Smooth muscle cell (in vitro differentiated cells): ENCODE results near the gene IFNL4. TPM values are rescaled to one million over a fixed set of nuclear protein-coding genes. Genes with fewer than 3 reads are reported as not detected.

Source experiments
- DNase-seq: peaks from one replicate; lab custom pipeline; 2025; ENCODE audit not compliant: unreplicated experiment; lab: John Stamatoyannopoulos, UW
- H2AFZ ChIP-seq: fragments of 200-600 bp; sonication (generic); 2 replicates; pipeline ENCODE4 v1.6.0; 2016; ENCODE audit warnings: antibody characterized with exemption, low read depth, mild to moderate bottlenecking
- H3F3A ChIP-seq: fragments of 200-600 bp; sonication (generic); 2 replicates; pipeline ENCODE4 v1.6.0; 2017; ENCODE audit warnings: antibody characterized with exemption, low read depth
- H3K27ac ChIP-seq: fragments of 200-600 bp; sonication (generic); 2 replicates; pipeline ENCODE4 v1.5.1; 2016; ENCODE audit warnings: low read depth, mild to moderate bottlenecking
- H3K27me3 ChIP-seq: fragments of 200-600 bp; sonication (generic); 2 replicates; pipeline ENCODE4 v1.6.1; 2016; ENCODE audit warnings: low read depth, mild to moderate bottlenecking
- H3K36me3 ChIP-seq: fragments of 200-600 bp; sonication (generic); 2 replicates; pipeline ENCODE4 v1.5.1; 2016; ENCODE audit warnings: low read depth
- H3K4me1 ChIP-seq: fragments of 200-600 bp; sonication (generic); 2 replicates; pipeline ENCODE4 v1.5.1; 2016; ENCODE audit warnings: low read depth
- H3K4me2 ChIP-seq: fragments of 200-600 bp; sonication (generic); 2 replicates; pipeline ENCODE4 v1.6.0; 2016; ENCODE audit warnings: mild to moderate bottlenecking
- H3K4me3 ChIP-seq: fragments of 200-600 bp; sonication (generic); 2 replicates; pipeline ENCODE4 v1.5.1; 2016; ENCODE audit warnings: mild to moderate bottlenecking
- H3K79me2 ChIP-seq: fragments of 200-600 bp; sonication (generic); 2 replicates; pipeline ENCODE4 v1.6.0; 2016; ENCODE audit warnings: low read depth, mild to moderate bottlenecking
- H3K9ac ChIP-seq: fragments of 200-600 bp; sonication (generic); 2 replicates; pipeline ENCODE4 v1.6.0; 2016; ENCODE audit warnings: low read depth
- H3K9me3 ChIP-seq: fragments of 200-600 bp; sonication (generic); replicated peaks from 2 replicates; pipeline ENCODE4 v1.5.1; 2016; ENCODE audit warnings: low read depth
- H4K20me1 ChIP-seq: fragments of 200-600 bp; sonication (generic); 2 replicates; pipeline ENCODE4 v1.6.0; 2016; ENCODE audit warnings: low read depth
- WGBS: methylation state at CpG from one replicate; pipeline ENCODE4 v1.1.7; 2016; ENCODE audit warnings: low lambda C conversion rate; 5-methylcytosine and 5-hydroxymethylcytosine counted together
- polyA plus RNA-seq: library from polyadenylated mRNA; unstranded; fragments of >200 nt; fragmentation: Nextera tagmentation; extraction: Ambion mirVana; gene quantifications from 2 replicates; pipeline ENCODE4 v1.2.1, GENCODE V29; 2016
- total RNA-seq: library from RNA; depleted of rRNA; stranded (reverse); fragments of >200 nt; gene quantifications from 2 replicates; pipeline ENCODE4 v1.2.3, GENCODE V29; 2014
- TF ChIP-seq, protein P1 (sequence below): fragments of 200-600 bp; sonication (generic); IDR thresholded peaks from 2 replicates; pipeline ENCODE4 v1.5.1; 2017; ENCODE audit warnings: borderline replicate concordance, mild to moderate bottlenecking, antibody characterized with exemption; ENCODE audit not compliant: insufficient read depth, poor library complexity, severe bottlenecking

The IFNL4 gene
- total and polyA plus RNA-seq, 2 experiments from 2014 or later, result 0.15 TPM; not detected in 1

DNA sequence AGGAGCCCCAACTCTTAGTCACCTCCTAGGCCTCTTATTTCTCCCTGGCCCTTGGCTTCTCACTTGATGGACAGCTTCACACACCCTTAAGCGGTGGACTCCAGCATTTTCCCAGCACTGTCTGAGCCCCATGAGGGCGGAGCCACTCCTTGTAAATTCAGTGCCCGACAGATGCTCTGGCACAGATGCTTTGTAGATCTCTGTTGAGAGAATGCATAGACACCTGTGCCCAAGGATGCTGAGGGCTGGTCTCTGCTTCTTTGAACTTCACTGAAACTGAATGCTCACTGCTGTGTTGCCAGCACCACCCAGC lies 47.9 kb downstream of the IFNL4 start:
- peaks cover 28% of the 10 kb centered on the region for H3K27me3 ChIP-seq

DNA sequence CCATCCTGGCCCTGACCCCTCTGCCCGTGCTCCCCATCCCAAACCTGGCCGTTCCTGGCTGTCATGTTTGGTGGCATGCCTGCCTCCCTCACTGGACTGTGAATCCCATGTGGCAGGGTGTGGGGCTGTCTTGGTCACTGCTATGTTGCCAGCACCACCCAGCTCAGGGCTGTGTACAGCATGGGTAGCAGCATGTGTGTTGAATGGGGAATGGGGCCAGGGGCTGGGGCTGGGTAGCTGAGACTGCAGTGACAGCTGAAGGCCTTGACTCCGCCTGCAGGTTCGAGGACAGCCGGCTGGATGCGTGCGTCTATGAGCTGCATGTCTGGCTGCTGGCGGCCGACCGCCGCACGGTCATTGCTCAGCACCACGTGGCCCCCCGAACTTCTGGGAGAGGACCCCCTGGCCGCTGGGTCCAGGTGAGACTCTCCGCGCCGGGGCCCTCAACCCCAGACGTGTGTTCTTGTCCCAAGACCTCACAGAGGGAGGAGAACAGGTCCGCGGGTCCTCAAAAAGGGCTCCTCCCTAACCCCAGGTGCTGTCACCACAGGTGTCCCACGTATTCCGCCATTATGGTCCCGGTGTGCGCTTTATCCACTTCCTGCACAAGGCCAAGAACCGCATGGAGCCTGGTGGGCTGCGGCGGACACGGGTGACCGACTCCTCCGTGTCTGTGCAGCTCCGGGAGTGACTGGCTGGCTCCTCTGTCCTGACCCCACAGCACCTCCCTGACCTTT lies 48.4 kb downstream of the IFNL4 start:
- H3F3A ChIP-seq, result no peaks in the 10 kb centered on the region
- peaks cover 28% of the 10 kb centered on the region for H3K27me3 ChIP-seq
- 92% methylated on average over 30 of the region's 32 CpGs for WGBS

More for the DNA sequence above, 47.9 kb downstream of the IFNL4 start:
- Histone ChIP-seq H3K27ac (no peak overlapping the region), H3K9me3 (no peaks in the 10 kb centered on the region), H3F3A (no peaks in the 10 kb centered on the region), H3K9ac (no peak overlapping the region), H2AFZ (no peak overlapping the region), H3K4me1 (no peaks in the 10 kb centered on the region), H3K4me3 (no peak overlapping the region), H3K79me2 (no peaks in the 10 kb centered on the region), H3K4me2 (no peak overlapping the region), H3K36me3 (no peaks in the 10 kb centered on the region), H4K20me1 (no peaks in the 10 kb centered on the region)
- 87% methylated on average over 3 of the region's 3 CpGs for WGBS
- TF ChIP-seq, protein P1, sequence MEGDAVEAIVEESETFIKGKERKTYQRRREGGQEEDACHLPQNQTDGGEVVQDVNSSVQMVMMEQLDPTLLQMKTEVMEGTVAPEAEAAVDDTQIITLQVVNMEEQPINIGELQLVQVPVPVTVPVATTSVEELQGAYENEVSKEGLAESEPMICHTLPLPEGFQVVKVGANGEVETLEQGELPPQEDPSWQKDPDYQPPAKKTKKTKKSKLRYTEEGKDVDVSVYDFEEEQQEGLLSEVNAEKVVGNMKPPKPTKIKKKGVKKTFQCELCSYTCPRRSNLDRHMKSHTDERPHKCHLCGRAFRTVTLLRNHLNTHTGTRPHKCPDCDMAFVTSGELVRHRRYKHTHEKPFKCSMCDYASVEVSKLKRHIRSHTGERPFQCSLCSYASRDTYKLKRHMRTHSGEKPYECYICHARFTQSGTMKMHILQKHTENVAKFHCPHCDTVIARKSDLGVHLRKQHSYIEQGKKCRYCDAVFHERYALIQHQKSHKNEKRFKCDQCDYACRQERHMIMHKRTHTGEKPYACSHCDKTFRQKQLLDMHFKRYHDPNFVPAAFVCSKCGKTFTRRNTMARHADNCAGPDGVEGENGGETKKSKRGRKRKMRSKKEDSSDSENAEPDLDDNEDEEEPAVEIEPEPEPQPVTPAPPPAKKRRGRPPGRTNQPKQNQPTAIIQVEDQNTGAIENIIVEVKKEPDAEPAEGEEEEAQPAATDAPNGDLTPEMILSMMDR, result no peak
- DNase-seq, result no peak

DNA sequence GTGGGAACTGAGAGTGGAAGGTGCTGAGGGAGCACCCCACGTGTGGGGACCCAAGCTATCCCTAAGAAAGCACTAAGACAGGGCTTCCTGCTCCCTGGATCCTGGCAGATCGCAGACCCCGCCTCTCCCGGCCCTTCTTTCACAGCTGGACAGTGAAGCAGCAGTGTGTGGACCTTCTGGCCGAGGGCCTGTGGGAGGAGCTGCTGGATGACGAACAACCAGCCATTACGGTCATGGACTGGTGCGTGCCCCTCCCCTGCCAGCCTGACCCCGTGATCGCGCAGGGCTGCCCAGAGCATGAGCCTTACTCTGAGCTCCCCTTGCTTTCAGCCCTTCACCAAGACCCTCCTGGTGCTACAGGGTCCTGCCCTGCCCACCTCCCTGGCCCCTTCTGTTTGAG lies 49.6 kb downstream of the IFNL4 start:
- Histone ChIP-seq H3K4me3 (no peak overlapping the region), H3K36me3 (no peaks in the 10 kb centered on the region), H3K27ac (no peak overlapping the region), H3K27me3 (peaks cover 28% of the 10 kb centered on the region), H3K9me3 (no peaks in the 10 kb centered on the region), H3K4me1 (no peaks in the 10 kb centered on the region), H4K20me1 (no peaks in the 10 kb centered on the region), H3K79me2 (no peaks in the 10 kb centered on the region), H2AFZ (no peak overlapping the region), H3K9ac (no peak overlapping the region), H3K4me2 (no peak overlapping the region), H3F3A (no peaks in the 10 kb centered on the region)
- DNase-seq, result no peak
- 64% methylated on average over 11 of the region's 11 CpGs for WGBS
- TF ChIP-seq, protein P1, result no peak

More for the DNA sequence above, 48.4 kb downstream of the IFNL4 start:
- Histone ChIP-seq H3K9ac (no peak overlapping the region), H3K79me2 (no peaks in the 10 kb centered on the region), H3K36me3 (no peaks in the 10 kb centered on the region), H3K4me2 (no peak overlapping the region), H4K20me1 (no peaks in the 10 kb centered on the region), H2AFZ (no peak overlapping the region), H3K27ac (no peak overlapping the region), H3K4me1 (no peaks in the 10 kb centered on the region), H3K9me3 (no peaks in the 10 kb centered on the region), H3K4me3 (no peak overlapping the region)
- DNase-seq, result no peak
- TF ChIP-seq, protein P1, result no peak

DNA sequence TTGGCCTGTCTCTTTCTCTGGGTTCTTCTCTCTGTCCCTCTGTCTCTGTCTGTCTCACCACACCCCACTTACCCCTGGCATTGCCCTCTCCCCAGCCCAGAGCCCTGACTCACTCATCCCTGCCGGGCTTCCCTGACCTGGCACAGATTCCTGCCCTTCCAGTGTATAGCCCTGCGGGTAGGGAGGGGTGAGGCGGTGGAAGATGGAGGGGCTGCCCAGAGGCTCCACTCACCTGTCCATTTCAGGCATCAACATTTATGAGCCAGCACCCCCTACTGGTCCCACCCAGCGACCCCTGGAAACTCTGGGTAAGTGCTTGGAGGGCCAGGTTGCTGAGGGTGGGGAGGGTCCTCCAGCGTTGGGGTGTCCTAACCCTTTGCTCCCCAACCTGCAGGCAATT lies 50.8 kb downstream of the IFNL4 start:
- Histone ChIP-seq H3K4me1 (no peaks in the 10 kb centered on the region), H3K4me3 (no peak overlapping the region), H3K4me2 (no peak overlapping the region), H3K79me2 (no peaks in the 10 kb centered on the region), H3K9me3 (no peaks in the 10 kb centered on the region), H3F3A (no peaks in the 10 kb centered on the region), H3K27me3 (peaks cover 28% of the 10 kb centered on the region), H2AFZ (no peak overlapping the region), H3K27ac (no peak overlapping the region), H3K36me3 (no peaks in the 10 kb centered on the region), H4K20me1 (no peaks in the 10 kb centered on the region), H3K9ac (no peak overlapping the region)
- DNase-seq, result no peak
- WGBS, result 82% methylated on average over 5 of the region's 5 CpGs
- TF ChIP-seq, protein P1, result no peak
